ENCODE measurements around the gene AMIGO2.
A peak's percentile ranks its signal among the peaks of the same experiment; 100 is the strongest.
"Not testable (repeated sequence)": the region's sequence is repeated elsewhere in the genome, so short reads cannot be mapped to it uniquely, and the experiment has no call there.

AMIGO2 gene

DNA sequence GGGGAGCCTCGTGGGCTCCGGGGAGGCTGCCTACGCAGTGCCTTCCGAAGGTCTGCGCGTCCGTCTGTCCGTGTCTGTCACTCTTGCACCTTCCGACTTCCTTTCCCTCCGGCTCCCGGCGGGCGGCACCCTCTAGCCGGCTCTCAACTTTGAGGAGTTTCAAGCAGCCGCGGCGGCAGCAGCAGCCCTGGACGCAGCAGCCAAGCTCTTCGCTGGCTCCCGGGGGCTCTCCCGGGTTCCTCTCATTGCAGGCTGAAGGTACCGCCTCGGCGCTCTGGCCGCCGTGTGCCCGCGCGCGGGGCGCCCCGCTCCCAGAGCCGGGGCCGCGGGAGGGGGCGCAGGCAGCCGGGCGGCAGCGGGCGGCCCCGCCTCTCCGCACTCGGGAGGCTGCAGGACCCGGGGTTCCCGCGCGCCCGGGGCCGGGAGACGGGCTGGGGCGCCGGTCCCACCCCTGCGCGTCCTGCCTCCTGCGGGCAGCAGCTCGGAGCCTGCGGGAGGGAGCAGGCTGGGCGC lies at the start of gene AMIGO2, which contains the start of gene PCED1B:
Gene AMIGO2 (minus strand): TSS at position 492 of the 513 bp plus-strand sequence. CDS start 957 bp downstream, outside the sequence.
Gene PCED1B (plus strand): TSS at position 154 of the 513 bp plus-strand sequence. CDS start 155,443 bp downstream, outside the sequence.
- peak; percentile 66 for DNase-seq

DNA sequence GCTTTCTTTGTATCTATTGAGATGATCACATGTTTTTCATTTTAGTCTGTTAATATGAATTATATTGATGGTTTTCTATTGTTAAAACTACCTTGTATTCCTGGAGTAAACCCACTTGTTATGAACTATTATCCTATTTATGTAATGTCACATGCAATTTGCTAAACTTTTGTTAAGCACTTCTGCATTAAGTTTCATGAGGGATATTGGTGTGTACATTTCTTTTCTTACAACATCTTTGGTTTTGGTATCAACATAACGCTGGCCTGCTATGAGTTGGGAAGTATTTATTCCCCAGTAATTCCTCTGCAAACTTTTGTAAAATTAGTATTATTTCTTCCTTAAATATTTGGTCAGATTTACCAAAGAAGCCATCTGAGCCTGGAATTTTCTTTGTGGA lies 46.5 kb upstream of the AMIGO2 start:
- no peak for DNase-seq

GRCh38 chr12:47124451-47124850 lies 44.7 kb upstream of the AMIGO2 start:
- DNase-seq = no peak

DNA sequence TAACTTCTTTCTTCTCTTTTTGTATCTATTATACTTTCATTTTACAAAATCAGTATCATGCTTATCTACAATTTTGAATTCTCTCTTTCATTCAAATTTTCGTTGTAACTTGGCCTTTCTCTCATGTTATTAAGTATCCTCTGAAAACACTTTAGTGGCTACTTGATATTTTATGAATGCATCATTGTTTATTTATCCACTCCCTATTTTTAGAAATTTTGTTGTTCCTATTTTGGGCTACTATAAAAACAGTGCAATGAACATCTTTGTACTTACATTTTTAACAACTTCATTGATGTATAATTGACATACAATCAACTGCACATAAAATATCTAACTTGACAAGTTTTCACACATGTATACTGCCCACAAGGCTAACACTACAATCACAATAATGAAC lies 44.0 kb upstream of the AMIGO2 start:
- DNase-seq = no peak

- DNase-seq = no peak
Measured at GRCh38 chr12:47122602-47123001, 42.8 kb upstream of the AMIGO2 start.

- no peak for DNase-seq
Measured at GRCh38 chr12:47121146-47121545, 41.4 kb upstream of the AMIGO2 start.

- DNase-seq = no peak
Measured at GRCh38 chr12:47120736-47121135, 41.0 kb upstream of the AMIGO2 start.

DNA sequence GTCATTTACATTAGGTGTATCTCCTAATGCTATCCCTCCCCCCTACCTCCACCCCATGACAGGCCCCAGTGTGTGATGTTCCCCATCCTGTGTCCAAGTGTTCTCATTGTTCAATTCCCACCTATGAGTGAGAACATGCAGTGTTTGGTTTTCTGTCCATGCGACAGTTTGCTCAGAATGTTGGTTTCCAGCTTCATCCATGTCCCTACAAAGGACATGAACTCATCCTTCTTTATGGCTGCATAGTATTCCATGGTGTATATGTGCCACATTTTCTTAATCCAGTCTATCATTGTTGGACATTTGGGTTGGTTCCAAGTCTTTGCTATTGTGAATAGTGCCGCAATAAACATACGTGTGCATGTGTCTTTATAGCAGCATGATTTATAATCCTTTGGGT lies 37.5 kb upstream of the AMIGO2 start:
- DNase-seq = not testable (repeated sequence)

GRCh38 chr12:47114481-47114892 lies 34.7 kb upstream of the AMIGO2 start:
- DNase-seq = no peak

DNA sequence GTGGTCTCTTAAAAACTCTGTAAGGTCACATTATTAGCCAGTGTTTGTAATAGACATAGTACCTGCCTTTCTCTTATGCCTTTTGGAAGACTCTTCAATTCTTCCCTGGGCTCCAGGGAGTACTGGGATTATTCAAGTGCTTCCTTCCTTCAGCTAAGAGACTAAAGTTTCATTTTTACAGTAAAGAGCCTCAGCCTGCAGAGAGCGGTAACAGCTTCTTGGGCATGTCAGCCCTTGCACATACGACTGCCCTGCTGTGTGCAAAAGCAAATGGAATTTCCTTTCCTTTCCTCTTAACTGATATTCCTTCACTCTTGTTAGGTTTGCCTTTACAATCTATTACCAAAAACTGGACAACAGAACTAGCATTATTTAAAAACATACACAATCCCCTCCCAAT lies 32.9 kb upstream of the AMIGO2 start:
- no peak for DNase-seq

DNA sequence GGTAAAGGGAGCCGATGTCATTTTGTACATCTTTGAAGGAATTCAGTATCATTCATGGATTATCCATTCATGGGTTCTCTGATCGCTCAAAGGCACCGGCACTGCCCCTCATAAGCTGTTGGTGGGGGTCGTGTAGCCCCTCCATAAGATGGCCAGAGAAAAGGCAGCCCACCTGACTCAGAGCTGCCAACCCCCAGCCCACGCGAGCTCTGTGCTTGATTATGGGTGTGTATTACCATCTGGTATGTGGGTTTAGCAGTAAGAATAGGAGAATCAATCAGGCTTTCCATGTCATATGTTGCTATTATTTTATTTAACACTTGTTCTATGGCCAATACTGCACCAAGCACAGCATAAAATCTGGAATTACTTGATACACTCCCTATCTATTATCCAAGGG lies 32.1 kb upstream of the AMIGO2 start:
- no peak for DNase-seq

DNA sequence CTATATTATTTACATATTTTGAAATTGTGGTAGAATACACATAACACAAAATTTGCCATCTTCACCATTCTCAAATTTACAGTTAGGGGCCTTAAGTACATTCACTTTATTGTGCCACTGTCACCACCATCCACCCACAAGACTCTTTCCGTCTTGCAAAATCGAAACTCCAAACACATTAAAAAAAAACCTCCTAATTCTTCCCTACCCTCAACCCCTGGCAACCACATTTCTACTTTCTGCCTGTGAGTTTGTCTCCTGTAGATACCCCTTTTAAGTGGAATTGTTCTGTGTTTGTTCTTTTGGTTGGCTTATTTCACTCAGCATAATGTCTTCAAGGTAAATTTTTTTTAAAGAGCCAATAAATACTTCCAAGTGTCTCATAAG lies 31.6 kb upstream of the AMIGO2 start:
- DNase-seq = peak; percentile 14

DNA sequence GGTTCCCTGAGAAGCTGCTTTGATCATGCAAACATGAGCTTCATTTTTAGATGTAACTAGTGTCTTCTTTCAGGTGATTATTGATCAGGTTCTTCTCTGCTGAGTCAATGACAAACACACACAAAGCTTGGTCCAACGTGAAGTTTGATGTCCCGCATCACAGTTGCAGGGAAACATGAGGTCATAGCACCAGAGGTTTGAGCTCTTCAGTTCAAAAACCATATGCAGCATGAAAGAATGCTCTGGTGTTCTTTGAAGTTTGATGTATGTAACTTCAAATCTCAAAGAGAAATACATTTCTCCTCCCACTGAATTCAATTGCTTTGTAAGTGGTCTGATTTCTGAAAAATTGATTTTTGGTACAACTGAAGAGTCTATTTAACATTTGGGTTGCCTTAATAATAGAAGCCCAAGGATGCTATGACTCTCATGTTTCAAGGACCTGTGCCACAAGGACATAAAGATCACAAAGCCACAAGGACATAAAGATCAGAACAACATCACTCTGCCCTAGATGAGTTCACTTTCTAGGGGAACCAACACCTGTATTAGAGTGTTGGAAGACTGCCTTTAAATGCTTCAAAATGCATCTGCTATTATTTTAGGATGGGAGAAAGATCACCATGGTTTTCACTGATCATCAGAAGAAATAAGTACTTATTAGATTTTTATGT lies 31.1 kb upstream of the AMIGO2 start:
- no peak for DNase-seq

DNA sequence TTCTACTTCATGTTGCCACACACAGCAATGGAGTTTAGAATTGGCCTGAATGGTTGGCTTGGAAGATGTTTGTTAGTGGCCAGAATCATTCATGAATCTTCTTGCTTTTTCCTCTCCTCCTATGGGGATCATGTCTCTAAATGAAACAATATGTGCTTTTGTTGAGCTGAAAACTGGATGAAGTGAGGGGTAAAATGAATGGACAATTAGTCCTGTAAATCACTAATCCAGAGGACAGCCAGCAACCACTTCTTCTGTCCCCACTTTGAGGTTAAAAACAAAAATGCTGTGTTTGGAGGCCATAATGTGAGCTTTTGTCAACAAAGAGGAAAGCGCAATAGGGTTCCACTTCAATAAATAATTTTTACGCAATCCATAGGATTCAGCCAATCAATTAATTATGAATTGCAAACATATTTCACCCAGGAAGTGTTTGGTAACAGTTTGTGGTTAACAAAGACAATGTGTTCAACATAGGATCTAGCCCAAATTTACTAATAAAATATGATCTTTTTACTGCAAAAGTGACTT lies 30.3 kb upstream of the AMIGO2 start:
- DNase-seq = no peak

DNA sequence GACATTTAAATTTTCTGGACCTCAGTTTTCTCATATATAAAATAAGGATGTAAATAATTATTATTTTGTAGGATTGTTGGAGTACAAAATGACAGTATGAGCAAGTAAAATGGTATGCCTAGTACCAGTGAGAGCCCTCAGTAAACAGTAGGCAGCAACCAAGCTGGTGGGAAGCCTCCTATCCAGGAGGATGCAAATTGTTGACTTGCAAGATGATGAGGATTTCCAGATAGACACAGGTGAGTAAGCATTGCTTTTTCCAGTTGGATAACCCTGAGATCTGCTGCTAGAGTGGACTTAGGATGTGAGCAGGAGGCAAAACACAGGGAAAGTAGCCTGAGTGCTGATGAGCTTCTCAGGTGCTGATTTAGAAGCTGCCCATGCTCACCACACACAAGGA lies 28.2 kb upstream of the AMIGO2 start:
- no peak for DNase-seq

DNA sequence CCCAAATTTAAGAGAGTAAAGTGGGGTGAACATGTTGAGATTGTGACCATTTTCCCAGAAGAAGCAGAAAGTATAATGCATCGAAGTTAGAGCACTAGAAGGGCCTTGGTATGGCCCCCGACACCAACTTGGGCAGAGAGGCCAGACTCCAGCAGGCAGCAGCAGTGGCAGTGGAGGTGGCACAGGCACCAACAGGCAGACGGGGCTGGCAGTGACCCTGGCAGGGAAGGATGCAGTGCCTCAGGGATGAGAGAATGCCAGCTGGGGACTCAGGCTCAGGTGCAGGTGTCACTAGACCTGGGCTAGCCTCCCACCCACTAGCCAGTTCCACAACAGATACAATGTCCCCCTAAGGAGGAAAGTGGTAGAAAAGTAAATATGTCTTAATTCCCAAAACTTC lies 27.7 kb upstream of the AMIGO2 start:
- DNase-seq = no peak

- DNase-seq = no peak
Measured at GRCh38 chr12:47105914-47106674, 26.3 kb upstream of the AMIGO2 start.

DNA sequence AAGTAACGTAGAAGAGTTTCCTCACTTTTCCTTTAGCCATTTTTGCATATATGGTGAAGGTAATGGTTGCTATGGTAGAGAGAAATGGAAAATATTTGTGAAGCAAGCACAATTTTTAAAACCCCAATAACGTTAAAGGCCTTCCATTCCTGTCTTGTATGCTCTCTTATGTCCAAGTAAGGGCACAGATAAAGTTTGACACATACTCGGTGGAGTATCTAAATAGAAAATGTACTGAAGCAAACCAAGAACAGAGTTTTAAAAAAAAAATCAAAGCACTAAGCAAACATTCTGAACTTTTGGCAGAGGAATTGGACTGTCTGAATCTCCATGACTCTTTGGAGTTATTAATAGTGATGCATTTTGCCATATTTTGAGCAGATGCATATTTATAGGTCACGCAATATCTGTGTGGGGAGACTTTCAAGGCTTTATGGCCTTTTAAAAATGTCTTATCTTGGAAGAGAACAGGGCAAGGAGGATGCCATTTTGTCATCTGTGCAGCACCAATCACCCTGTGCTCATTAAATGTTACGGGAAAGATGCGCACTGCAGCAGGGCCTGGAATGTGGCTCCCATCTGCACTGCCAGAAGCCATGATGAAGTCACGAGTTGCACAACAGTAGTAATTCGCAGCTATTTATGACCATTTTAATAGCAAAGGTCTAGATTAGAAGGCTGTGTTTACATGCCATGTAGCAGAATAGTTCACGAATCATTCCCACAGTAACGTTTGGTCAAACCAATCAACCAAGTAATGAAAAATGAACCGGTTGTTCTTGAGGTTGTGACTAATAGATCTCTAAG lies 23.3 kb upstream of the AMIGO2 start:
- DNase-seq = no peak

GRCh38 chr12:47102406-47102805 lies 22.6 kb upstream of the AMIGO2 start:
- no peak for DNase-seq

GRCh38 chr12:47100160-47100559 lies 20.4 kb upstream of the AMIGO2 start:
- no peak for DNase-seq

DNA sequence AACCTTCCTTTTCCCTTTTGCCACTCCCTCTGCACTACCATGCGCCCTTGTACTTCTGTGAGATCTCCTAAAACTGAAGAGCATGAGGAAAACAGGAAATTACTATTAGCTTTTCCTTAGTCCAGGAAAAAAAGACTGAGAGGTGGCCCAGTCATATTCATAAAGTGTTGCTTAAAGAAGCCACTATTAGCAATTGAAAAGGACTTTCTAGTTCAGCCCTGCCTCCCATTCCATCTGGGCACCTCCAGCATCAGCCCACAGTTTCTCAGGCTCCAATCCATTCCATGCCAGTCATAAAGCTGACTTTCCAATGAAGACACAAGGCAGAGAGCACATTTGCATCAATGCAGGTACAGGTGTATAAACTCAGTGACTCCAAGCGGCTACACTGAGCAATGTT lies 19.9 kb upstream of the AMIGO2 start:
- no peak for DNase-seq

GRCh38 chr12:47098099-47098498 lies 18.3 kb upstream of the AMIGO2 start:
- no peak for DNase-seq

GRCh38 chr12:47097276-47097896 lies 17.6 kb upstream of the AMIGO2 start:
- no peak for DNase-seq

All from CD4-positive, alpha-beta T cell treated with Interleukin-10 for 1 hour (primary cell).